HUES48 (cell line): Measurements from ENCODE around the gene NDUFB2.
"Not testable (repeated sequence)": the region's sequence is repeated elsewhere in the genome, so short reads cannot be mapped to it uniquely, and the experiment has no call there.

Experiments
- H3K27ac ChIP-seq: one replicate; pipeline ENCODE4 v1.7.0; 2013; ENCODE audit warnings: low read depth, low read length, inconsistent platforms
- H3K27me3 ChIP-seq: 2 replicates; pipeline ENCODE4 v1.6.1; 2013; ENCODE audit warnings: mild to moderate bottlenecking, low read length; ENCODE audit not compliant: control insufficient read depth, insufficient read depth
- H3K36me3 ChIP-seq: 2 replicates; pipeline ENCODE4 v1.6.1; 2013; ENCODE audit warnings: low read length; ENCODE audit not compliant: control insufficient read depth, insufficient read depth
- H3K4me1 ChIP-seq: 2 replicates; pipeline ENCODE4 v1.6.1; 2013; ENCODE audit warnings: mild to moderate bottlenecking, low read length; ENCODE audit not compliant: control insufficient read depth, insufficient read depth
- H3K4me3 ChIP-seq: 2 replicates; pipeline ENCODE4 v1.5.1; 2013; ENCODE audit warnings: mild to moderate bottlenecking, low read depth, low read length
- H3K9ac ChIP-seq: 2 replicates; pipeline ENCODE4 v1.6.1; 2013; ENCODE audit warnings: mild to moderate bottlenecking, low read depth, low read length, moderate library complexity
- H3K9me3 ChIP-seq: 2 replicates; pipeline ENCODE4 v1.6.1; 2013; ENCODE audit warnings: low read length; ENCODE audit not compliant: control insufficient read depth, insufficient read depth

Gene NDUFB2

DNA sequence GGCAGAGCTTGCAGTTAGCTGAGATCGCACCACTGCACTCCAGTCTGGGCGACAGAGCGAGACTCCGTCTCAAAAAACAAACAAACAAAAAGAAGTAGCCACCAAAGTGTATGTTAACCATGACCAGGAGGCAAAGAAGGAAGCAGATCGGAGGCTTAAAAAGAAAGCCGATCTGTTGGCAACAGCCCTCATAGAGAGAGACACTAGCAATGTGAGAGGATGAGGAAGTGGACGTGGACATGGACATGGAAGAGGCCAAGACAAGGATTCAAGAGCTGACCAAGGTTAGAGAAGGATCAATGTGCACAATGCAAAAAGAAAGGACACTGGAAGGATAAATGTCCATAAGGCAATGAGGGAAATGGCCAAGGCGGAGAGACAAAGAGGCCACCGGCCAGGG, 38.6 kb upstream of the NDUFB2 start:
- Histone ChIP-seq H3K9ac (no peak overlapping the region), H3K27ac (no peak overlapping the region), H3K4me3 (no peak overlapping the region), H3K4me1 (no peaks in the 10 kb centered on the region), H3K36me3 (no peaks in the 10 kb centered on the region), H3K27me3 (no peaks in the 10 kb centered on the region), H3K9me3 (no peaks in the 10 kb centered on the region)

DNA sequence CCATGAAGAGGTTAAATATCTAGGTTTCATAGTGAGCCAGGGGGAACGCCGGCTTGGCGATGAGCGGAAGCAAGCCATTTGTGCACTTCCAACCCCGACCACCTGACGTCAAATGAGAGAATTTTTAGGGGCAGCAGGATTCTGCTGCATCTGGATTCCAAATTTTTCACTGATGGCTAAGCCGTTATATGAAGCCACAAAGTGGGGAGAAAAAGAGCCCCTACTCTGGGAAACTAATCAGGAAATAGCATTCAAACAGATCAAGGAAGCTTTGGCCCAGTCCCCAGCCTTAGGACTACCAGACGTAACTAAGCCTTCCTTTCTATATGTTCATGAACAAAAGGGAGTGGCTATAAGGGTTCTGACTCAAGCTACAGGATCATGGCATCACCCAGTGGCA, 36.7 kb upstream of the NDUFB2 start:
- Histone ChIP-seq H3K27me3 (no peaks in the 10 kb centered on the region), H3K4me1 (no peaks in the 10 kb centered on the region), H3K9me3 (no peaks in the 10 kb centered on the region), H3K9ac (no peak overlapping the region), H3K4me3 (no peak overlapping the region), H3K36me3 (no peaks in the 10 kb centered on the region), H3K27ac (no peak overlapping the region)

DNA sequence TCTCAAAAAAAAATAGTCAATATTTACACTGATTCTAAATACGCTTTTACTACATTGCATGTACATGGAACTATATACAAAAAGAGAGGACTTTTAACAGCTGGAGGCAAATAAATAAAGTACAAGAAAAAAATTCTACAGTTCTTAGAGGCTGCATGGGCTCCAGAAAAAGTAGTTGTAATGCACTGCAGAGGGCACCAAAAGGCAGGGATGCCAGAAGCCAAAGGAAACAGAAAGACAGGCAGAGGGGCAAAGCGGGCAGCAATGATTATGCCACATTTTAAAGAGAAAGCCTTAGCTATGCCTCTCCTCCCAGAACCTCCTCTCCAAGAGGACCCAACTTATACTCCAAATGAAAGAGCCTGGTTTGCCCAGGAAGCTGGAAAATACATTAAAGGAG, 35.4 kb upstream of the NDUFB2 start:
- Histone ChIP-seq H3K27ac (no peak overlapping the region), H3K27me3 (no peaks in the 10 kb centered on the region), H3K9ac (no peak overlapping the region), H3K4me3 (no peak overlapping the region), H3K9me3 (no peaks in the 10 kb centered on the region), H3K36me3 (no peaks in the 10 kb centered on the region), H3K4me1 (no peaks in the 10 kb centered on the region)

DNA sequence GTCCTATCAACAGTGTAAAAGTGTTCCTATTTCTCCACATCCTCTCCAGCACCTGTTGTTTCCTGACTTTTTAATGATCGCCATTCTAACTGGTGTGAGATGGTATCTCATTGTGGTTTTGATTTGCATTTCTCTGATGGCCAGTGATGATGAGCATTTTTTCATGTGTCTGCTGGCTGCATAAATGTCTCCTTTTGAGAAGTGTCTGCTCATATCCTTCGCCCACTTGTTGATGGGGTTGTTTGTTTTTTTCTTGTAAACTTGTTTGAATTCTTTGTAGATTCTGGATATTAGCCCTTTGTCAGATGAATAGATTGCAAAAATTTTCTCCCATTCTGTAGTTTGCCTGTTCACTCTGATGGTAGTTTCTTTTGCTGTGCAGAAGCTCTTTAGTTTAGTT, 33.6 kb upstream of the NDUFB2 start:
- H3K9me3 ChIP-seq, H3K4me1 ChIP-seq, H3K27ac ChIP-seq, H3K36me3 ChIP-seq, H3K9ac ChIP-seq, H3K27me3 ChIP-seq, H3K4me3 ChIP-seq: not testable (repeated sequence)

DNA sequence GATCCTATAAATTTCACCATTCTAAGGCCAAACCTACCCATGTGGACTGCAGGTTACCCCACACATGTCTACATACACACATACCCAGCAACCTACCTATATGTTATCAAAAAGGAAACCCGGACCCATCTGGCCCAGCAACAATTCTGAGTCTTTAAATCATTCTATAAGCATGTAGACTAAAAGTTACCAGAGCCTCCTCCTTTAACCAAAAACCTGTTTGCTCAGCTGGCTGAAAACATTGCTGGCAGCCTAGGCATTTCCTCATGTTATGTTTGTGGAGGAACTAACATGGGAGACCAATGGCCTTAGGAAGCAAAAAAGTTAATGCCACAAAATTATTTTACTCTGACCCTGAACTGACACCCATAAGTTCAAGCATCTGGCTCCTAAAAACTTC, 29.0 kb upstream of the NDUFB2 start:
- no peaks in the 10 kb centered on the region for H3K36me3 ChIP-seq
- H3K4me3 ChIP-seq: no peak overlapping the region
- H3K4me1 ChIP-seq: peaks cover 9% of the 10 kb centered on the region; the same call in 1 of the 2 replicates
- no peak overlapping the region for H3K27ac ChIP-seq
- no peak overlapping the region for H3K9ac ChIP-seq
- no peaks in the 10 kb centered on the region for H3K9me3 ChIP-seq
- H3K27me3 ChIP-seq: no peaks in the 10 kb centered on the region

DNA sequence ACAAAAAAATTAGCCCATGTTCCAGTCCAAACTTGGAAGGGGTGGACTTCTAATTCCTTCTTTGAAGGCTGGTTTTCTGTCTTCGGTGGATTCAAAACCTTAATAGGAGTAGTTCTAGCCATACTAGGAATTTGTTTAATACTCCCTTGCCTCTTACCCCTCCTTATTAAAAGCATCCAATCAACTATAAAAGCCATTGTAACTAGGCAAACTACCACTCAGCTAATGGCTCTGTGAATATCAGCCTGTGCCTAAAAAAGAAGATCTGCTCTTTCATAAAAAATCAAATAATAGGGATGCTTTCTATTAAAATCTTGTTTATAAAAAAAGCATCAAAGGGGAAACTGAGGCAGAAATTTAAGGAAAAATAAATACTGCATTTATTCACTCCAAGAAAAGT, 27.9 kb upstream of the NDUFB2 start:
- no peak overlapping the region for H3K4me3 ChIP-seq
- H3K9me3 ChIP-seq: no peaks in the 10 kb centered on the region
- H3K4me1 ChIP-seq: peaks cover 10% of the 10 kb centered on the region; the same call in 1 of the 2 replicates
- H3K27me3 ChIP-seq: peaks cover 1% of the 10 kb centered on the region; the same call in 1 of the 2 replicates
- H3K36me3 ChIP-seq: no peaks in the 10 kb centered on the region
- no peak overlapping the region for H3K9ac ChIP-seq
- no peak overlapping the region for H3K27ac ChIP-seq

DNA sequence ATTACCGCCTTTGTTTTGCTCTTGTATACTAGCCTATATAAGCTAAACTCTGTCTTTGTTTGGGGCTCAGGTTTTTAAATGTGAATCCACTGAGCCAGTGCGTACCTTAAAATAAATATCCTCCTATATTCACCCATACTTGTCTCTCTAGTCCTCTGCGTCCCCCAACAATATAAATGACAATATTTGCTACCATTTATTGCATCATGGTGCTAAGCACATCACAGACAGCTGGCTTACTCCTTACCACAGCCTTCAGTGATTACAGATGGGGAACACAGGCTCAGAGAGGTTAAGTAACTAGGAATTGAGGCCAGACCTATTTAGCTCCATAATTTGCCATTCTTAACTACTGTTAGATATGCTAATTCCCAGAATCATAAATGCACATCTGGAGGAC, 27.2 kb upstream of the NDUFB2 start:
- Histone ChIP-seq H3K27ac (no peak overlapping the region), H3K9ac (no peak overlapping the region), H3K9me3 (no peaks in the 10 kb centered on the region), H3K4me1 (peaks cover 10% of the 10 kb centered on the region; the same call in 1 of the 2 replicates), H3K36me3 (no peaks in the 10 kb centered on the region), H3K4me3 (no peak overlapping the region), H3K27me3 (peaks cover 8% of the 10 kb centered on the region)

DNA sequence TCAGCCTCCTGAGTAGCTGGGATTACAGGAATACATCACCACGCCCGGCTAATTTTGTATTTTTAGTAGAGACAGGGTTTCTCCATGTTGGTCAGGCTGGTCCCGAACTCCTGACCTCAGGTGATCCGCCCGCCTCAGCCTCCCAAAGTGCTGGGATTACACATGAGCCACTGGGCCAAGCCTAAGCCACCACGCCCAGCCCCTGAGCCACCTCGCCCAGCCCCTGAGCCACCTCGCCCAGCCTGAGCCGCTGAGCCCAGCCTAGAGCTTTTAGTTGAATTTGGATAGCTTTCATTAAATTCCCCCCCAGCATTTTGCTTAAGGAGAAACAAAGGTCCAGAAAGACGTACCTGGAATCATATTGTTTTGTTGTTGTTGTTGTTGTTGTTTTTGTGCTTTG, 26.6 kb upstream of the NDUFB2 start:
- H3K9ac ChIP-seq, H3K4me3 ChIP-seq, H3K36me3 ChIP-seq, H3K9me3 ChIP-seq, H3K27ac ChIP-seq, H3K27me3 ChIP-seq: not testable (repeated sequence)
- H3K4me1 ChIP-seq: peaks cover 10% of the 10 kb centered on the region; the same call in 1 of the 2 replicates

DNA sequence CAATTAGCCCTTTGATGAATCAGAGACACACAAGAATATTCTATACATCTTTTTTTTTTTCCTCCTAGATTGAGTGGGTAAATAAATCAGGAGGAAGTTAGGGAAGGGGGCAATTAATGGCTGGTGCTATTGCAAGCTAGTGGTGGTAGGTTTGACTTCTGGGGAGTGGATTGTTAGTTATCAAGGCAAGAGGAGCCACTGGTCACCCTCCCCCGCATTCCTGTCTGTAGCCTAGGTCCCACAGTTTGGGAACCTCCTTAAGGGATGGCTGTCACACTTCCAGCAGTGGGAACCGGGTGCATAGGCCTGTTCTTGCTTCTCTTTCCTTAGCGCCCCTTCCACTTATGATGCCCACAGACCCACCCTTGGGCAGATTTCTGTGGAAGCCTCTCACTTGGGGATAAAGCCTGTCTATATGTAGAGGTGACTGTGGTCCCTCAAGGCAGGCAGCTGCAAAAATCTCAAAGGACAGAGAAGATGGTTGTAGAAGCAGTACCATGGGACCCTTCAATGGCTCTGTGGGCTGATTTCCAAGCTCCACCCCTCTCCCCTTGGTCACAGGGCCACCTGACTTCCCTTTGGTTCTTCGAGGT, 26.1 kb upstream of the NDUFB2 start:
- Histone ChIP-seq H3K9ac (no peak overlapping the region), H3K27me3 (peaks cover 8% of the 10 kb centered on the region), H3K36me3 (no peaks in the 10 kb centered on the region), H3K4me1 (peaks cover 10% of the 10 kb centered on the region; the same call in 1 of the 2 replicates), H3K9me3 (no peaks in the 10 kb centered on the region), H3K27ac (no peak overlapping the region), H3K4me3 (no peak overlapping the region)

DNA sequence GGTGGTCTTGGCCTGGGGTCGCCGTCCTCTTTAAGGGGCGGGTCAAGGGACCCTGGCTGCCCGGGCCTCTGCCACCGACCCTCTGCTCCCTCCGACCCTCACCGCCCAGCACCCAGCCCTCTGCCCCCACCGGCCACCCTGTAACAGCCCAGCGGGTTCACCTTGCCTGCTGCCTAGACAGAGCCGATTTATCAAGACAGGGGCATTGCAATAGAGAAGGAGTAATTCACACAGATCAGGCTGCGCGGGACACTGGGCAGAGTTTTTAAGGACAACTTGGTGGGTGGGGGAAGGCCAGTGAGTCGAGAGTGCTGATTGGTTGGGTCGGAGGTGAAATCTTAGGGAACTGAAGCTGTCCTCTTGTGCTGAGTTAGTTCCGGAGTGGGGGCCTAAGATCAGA, 24.5 kb upstream of the NDUFB2 start:
- Histone ChIP-seq H3K27me3 (peaks cover 8% of the 10 kb centered on the region), H3K4me3 (peak overlapping the region; percentile 64), H3K36me3 (no peaks in the 10 kb centered on the region), H3K27ac (no peak overlapping the region), H3K4me1 (peaks cover 10% of the 10 kb centered on the region; the same call in 1 of the 2 replicates), H3K9ac (no peak overlapping the region), H3K9me3 (no peaks in the 10 kb centered on the region)

DNA sequence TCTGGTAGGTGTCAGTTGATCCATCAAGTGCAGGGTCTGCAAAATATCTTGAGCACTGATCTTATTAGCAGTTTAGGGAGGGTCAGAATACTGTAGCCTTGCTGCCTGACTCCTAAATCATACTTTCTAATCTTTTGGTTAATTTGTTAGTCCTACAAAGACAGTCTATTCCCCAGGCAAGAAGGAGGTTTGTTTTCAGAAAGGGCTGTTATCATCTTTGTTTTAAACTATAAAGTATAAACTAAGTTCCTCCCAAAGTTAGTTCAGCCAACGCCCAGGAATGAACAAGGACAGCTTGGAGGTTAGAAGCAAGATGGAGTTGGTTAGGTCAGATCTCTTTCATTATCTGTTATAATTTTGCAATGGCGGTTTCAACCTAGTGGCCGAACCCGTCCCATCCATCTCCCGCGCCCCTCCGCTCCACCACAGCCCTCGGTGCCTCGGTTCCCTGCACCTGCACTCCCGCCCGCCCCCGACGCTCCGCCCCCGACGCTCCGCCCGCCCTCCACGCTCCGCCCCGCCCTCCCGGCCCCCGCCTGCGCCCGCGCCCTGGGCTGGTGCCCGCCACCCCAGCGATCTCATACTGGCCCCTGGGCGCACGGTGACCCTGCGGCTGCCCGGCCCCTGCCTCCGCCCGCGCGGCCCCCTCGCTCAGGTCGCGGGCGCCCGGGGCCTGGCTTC, 24.0 kb upstream of the NDUFB2 start, which contains the start of gene ADCK2:
ADCK2 (plus strand) TSS at position 564 of the 681 bp plus-strand sequence. CDS start 386 bp downstream, outside the sequence.
- peaks cover 8% of the 10 kb centered on the region for H3K27me3 ChIP-seq
- no peak within 1 kb of the TSS for H3K27ac ChIP-seq
- no peak within 1 kb of the TSS for H3K9ac ChIP-seq
- H3K36me3 ChIP-seq: no peaks in the 10 kb centered on the region
- peak within 1 kb of the TSS; percentile 87 for H3K4me3 ChIP-seq
- peaks cover 10% of the 10 kb centered on the region; the same call in 1 of the 2 replicates for H3K4me1 ChIP-seq
- no peaks in the 10 kb centered on the region for H3K9me3 ChIP-seq
